ENCODE results near the gene SLC25A47.

GRCh38 chr14:100342195-100342594, 19.1 kb downstream of the SLC25A47 start:
- TF ChIP-seq TAF1 (conservative IDR thresholded peaks at IDR 0.05) (no peak), CTCF (IDR thresholded peaks at IDR 0.05; ENCODE audit: low read depth, low read length, missing input control) (no peak), REST (IDR thresholded peaks at IDR 0.05) (no peak), MAX (IDR thresholded peaks at IDR 0.05) (no peak), GABPA (IDR thresholded peaks at IDR 0.05 in 1 of 2, conservative IDR thresholded peaks at IDR 0.05 in 1 of 2) (no peak), RAD21 (IDR thresholded peaks at IDR 0.05) (no peak), EGR1 (IDR thresholded peaks at IDR 0.05; ENCODE audit: low read depth in 2 of 2) (no peak), NR2F2 (IDR thresholded peaks at IDR 0.05) (no peak), JUND (IDR thresholded peaks at IDR 0.05) (no peak), FOXA1 (IDR thresholded peaks at IDR 0.05) (no peak), YY1 (IDR thresholded peaks at IDR 0.05) (no peak), RXRA (IDR thresholded peaks at IDR 0.05) (no peak), HNF4G (IDR thresholded peaks at IDR 0.05) (no peak)
